SU-DHL-6 (cell line): ENCODE results near the gene PACC1.

ENCODE experiments used
- H2AFZ ChIP-seq: fragments of 200-600 bp; sonication (generic); 2 replicates; pipeline ENCODE4 v1.6.1; 2014; ENCODE audit warnings: low read depth, mild to moderate bottlenecking, moderate library complexity, mixed read lengths, antibody characterized with exemption, low read length; ENCODE audit not compliant: severe bottlenecking
- H3F3A ChIP-seq: fragments of 200-600 bp; shearing (Covaris generic); 2 replicates; pipeline ENCODE4 v1.6.0; 2016; ENCODE audit warnings: antibody characterized with exemption, mild to moderate bottlenecking; ENCODE audit not compliant: insufficient read depth
- H3K27ac ChIP-seq: fragments of 200-600 bp; sonication (generic); 2 replicates; pipeline ENCODE4 v1.5.1; 2016; ENCODE audit warnings: low read depth, mild to moderate bottlenecking, low read length, moderate library complexity, mixed read lengths
- H3K27me3 ChIP-seq: fragments of 200-600 bp; sonication (generic), shearing (Covaris generic); 2 replicates; pipeline ENCODE4 v1.6.0; 2014; ENCODE audit warnings: mild to moderate bottlenecking, low read length
- H3K36me3 ChIP-seq: fragments of 200-600 bp; sonication (generic); 2 replicates; pipeline ENCODE4 v1.6.1; 2014; ENCODE audit warnings: mild to moderate bottlenecking, low read length, mixed read lengths
- H3K4me2 ChIP-seq: fragments of 300-600, 200-600 bp; shearing (Covaris generic), sonication (generic); 2 replicates; pipeline ENCODE4 v1.6.0; 2014; ENCODE audit warnings: low read length, low read depth, mild to moderate bottlenecking; ENCODE audit not compliant: poor library complexity, severe bottlenecking
- H3K4me3 ChIP-seq: fragments of 200-600 bp; sonication (generic); 2 replicates; pipeline ENCODE4 v1.5.1; 2014; ENCODE audit warnings: antibody characterized with exemption, low read length, mild to moderate bottlenecking, mixed read lengths; ENCODE audit not compliant: insufficient read depth, poor library complexity, severe bottlenecking
- H3K79me2 ChIP-seq: fragments of 200-600 bp; sonication (generic); 2 replicates; pipeline ENCODE4 v1.6.1; 2014; ENCODE audit warnings: mild to moderate bottlenecking, low read length, moderate library complexity; ENCODE audit not compliant: insufficient read depth
- H3K9ac ChIP-seq: fragments of 200-600 bp; sonication (generic); 2 replicates; pipeline ENCODE4 v1.7.0; 2014; ENCODE audit warnings: mild to moderate bottlenecking, low read length
- H3K9me2 ChIP-seq: fragments of 200-600 bp; sonication (generic); replicated peaks from 2 replicates; pipeline ENCODE4 v1.6.1; 2014; ENCODE audit warnings: low read length; ENCODE audit not compliant: insufficient read depth
- H3K9me3 ChIP-seq: fragments of 200-600 bp; sonication (generic); 2 replicates; pipeline ENCODE4 v1.6.1; 2014; ENCODE audit warnings: low read length, mixed read lengths; ENCODE audit not compliant: insufficient read depth
- H4K20me1 ChIP-seq: fragments of 200-600 bp; sonication (generic); 2 replicates; pipeline ENCODE4 v1.6.1; 2014; ENCODE audit warnings: low read depth, mild to moderate bottlenecking, antibody characterized with exemption, low read length, moderate library complexity, mixed read lengths
- CTCF ChIP-seq: fragments of 200-600 bp; sonication (generic); IDR thresholded peaks from one replicate; pipeline ENCODE4 v1.5.1; 2017; ENCODE audit warnings: antibody characterized with exemption, mild to moderate bottlenecking, low read length, moderate library complexity; ENCODE audit not compliant: insufficient read depth, poor library complexity, severe bottlenecking
- EZH2phosphoT487 ChIP-seq: fragments of 200-600 bp; sonication (generic), shearing (Covaris generic); conservative IDR thresholded peaks from 2 replicates; pipeline ENCODE4 v1.6.1; 2018; ENCODE audit warnings: mild to moderate bottlenecking, antibody characterized with exemption, low read length, moderate library complexity, mixed read lengths

PACC1 gene

GRCh38 chr1:212402666-212403321 is 11.9 kb downstream of the PACC1 start:
- H3K79me2 ChIP-seq: peaks cover 4% of the 10 kb centered on the region; the same call in 1 of the 2 replicates
- 0 out of 2 replicates have a peak, but pooled peaks cover 1% of the 10 kb centered on the region for H3K9me3 ChIP-seq
- no peak overlapping the region for H3K4me2 ChIP-seq
- H3K36me3 ChIP-seq: peaks cover 12% of the 10 kb centered on the region
- H3K9ac ChIP-seq: no peak overlapping the region
- no peaks in the 10 kb centered on the region for H4K20me1 ChIP-seq
- no peaks in the 10 kb centered on the region for H3K9me2 ChIP-seq
- no peak overlapping the region for H3K27ac ChIP-seq
- no peaks in the 10 kb centered on the region for H3F3A ChIP-seq
- no peak overlapping the region for H2AFZ ChIP-seq
- TF ChIP-seq CTCF (no peak), EZH2phosphoT487 (no peak)
- H3K4me3 ChIP-seq: no peak overlapping the region
- H3K27me3 ChIP-seq: no peaks in the 10 kb centered on the region

DNA sequence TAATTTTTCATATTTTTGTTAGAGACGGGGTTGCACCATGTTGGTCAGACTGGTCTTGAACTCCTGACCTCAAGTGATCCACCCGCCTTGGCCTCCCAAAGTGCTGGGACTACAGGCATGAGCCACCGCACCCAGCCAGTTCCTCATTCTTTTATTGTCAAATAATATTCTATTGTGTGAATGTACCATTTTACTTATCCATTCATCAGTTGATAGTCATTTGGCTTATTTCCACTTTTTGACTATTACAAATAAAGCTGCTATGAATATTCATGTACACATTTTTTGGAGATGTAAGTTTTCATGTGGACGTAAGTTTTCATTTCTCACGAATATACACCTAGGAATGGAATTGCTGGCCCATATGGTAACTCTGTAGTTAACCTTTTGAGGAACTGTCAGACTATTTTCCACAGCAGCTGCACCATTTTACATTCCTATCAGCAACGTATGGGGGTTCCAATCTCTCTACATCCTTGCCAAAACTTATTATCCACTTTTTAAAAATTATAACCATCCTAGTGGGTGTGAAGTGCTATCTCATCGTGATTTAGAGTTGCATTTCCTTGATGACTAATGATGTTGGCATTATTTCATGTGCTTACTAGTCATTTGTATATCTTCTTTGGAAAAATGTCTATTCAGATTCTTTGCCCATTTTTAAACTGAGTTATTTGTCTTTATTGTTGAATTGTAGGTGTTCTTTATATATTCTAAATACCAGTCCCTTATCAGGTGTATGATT is 12.7 kb downstream of the PACC1 start:
- no peaks in the 10 kb centered on the region for H4K20me1 ChIP-seq
- no peak overlapping the region for H3K27ac ChIP-seq
- TF ChIP-seq EZH2phosphoT487 (no peak), CTCF (no peak)
- H3K4me3 ChIP-seq: no peak overlapping the region
- no peaks in the 10 kb centered on the region for H3F3A ChIP-seq
- no peaks in the 10 kb centered on the region for H3K9me2 ChIP-seq
- H3K79me2 ChIP-seq: peaks cover 4% of the 10 kb centered on the region; the same call in 1 of the 2 replicates
- no peak overlapping the region for H2AFZ ChIP-seq
- no peak overlapping the region for H3K9ac ChIP-seq
- no peaks in the 10 kb centered on the region for H3K27me3 ChIP-seq
- peaks cover 19% of the 10 kb centered on the region for H3K36me3 ChIP-seq
- H3K9me3 ChIP-seq: peaks cover 9% of the 10 kb centered on the region; the same call in 1 of the 2 replicates
- H3K4me2 ChIP-seq: no peak overlapping the region

- Histone ChIP-seq H3K4me2 (no peak overlapping the region), H3K9me3 (peaks cover 12% of the 10 kb centered on the region; the same call in 1 of the 2 replicates), H4K20me1 (no peaks in the 10 kb centered on the region), H3K27ac (no peak overlapping the region), H3K9ac (no peak overlapping the region), H3K27me3 (no peaks in the 10 kb centered on the region), H2AFZ (no peak overlapping the region), H3K4me3 (no peak overlapping the region), H3F3A (no peaks in the 10 kb centered on the region), H3K9me2 (no peaks in the 10 kb centered on the region), H3K79me2 (no peaks in the 10 kb centered on the region; the same call in 1 of the 2 replicates), H3K36me3 (peaks cover 22% of the 10 kb centered on the region)
- TF ChIP-seq CTCF: no peak
- TF ChIP-seq EZH2phosphoT487: no peak
Measured at GRCh38 chr1:212401042-212401441, 13.6 kb downstream of the PACC1 start.
